Endothelial cell of umbilical vein (primary cell): ENCODE data around the gene AP5S1. TPM values are rescaled to one million over a fixed set of nuclear protein-coding genes. Genes with fewer than 3 reads are reported as not detected.

Experiments used
- BruUV-seq: library from RNA; stranded (reverse); fragments of 400-500 nt; replicated peaks from 2 replicates; lab custom pipeline; 2021; lab: Mats Ljungman, UMichigan
- CTCF ChIA-PET: fragments of 300-600, 350-600 bp; sonication (Branson Sonifier 250); formaldehyde crosslinking; loops from one replicate; lab custom pipeline; 2021; ENCODE audit warnings: antibody characterized with exemption, inconsistent platforms; lab: Charles Lee
- POLR2A ChIA-PET: fragments of 300-600, 350-600 bp; sonication (Branson Sonifier 250); formaldehyde crosslinking; loops from one replicate; lab custom pipeline; 2021; ENCODE audit warnings: antibody characterized with exemption, inconsistent platforms; lab: Charles Lee
- DNase-seq: peaks from one replicate; pipeline ENCODE4 v3.0.0-alpha.2; 2011; ENCODE audit warnings: low read depth, low spot score
- FAIRE-seq: peaks from 2 replicates; lab custom pipeline; 2011; peaks lifted over from hg19 to GRCh38; lab: Jason Lieb, UNC
- H2AFZ ChIP-seq: 2 replicates; pipeline ENCODE4 v1.6.0; 2012; ENCODE audit warnings: low read depth, low read length, control low read depth, inconsistent platforms
- H3K27ac ChIP-seq: 2 replicates; pipeline ENCODE4 v1.5.1; 2011; ENCODE audit warnings: low read depth, mild to moderate bottlenecking, control low read depth, low read length, moderate library complexity; ENCODE audit not compliant: insufficient read depth
- H3K27me3 ChIP-seq, 2 experiments: 2 replicates each; pipeline versions ENCODE4 v1.6.0 to v1.6.1; 2011; ENCODE audit warnings: low read length in 2 of 2, mixed read lengths in 1 of 2; ENCODE audit not compliant: control insufficient read depth in 2 of 2, insufficient read depth in 2 of 2
- H3K36me3 ChIP-seq, 2 experiments: 2 replicates in 1 of 2; 3 replicates in 1 of 2; pipeline ENCODE4 v1.5.1; 2011; ENCODE audit warnings: low read length in 2 of 2, mild to moderate bottlenecking in 1 of 2, moderate library complexity in 1 of 2; ENCODE audit not compliant: control insufficient read depth in 2 of 2, insufficient read depth in 2 of 2; ENCODE audit errors: extremely low read depth in 1 of 2
- H3K4me1 ChIP-seq: 3 replicates; pipeline ENCODE4 v1.5.1; 2011; ENCODE audit warnings: mild to moderate bottlenecking, low read length; ENCODE audit not compliant: control insufficient read depth, insufficient read depth; ENCODE audit errors: extremely low read depth
- H3K4me2 ChIP-seq: 2 replicates; pipeline ENCODE4 v1.6.1; 2011; ENCODE audit warnings: low read length, control low read depth, mixed read lengths; ENCODE audit not compliant: insufficient read depth
- H3K4me3 ChIP-seq, 3 experiments: fragments of 200-600 bp in 1 of 3; sonication (generic), shearing (Covaris generic) in 1 of 3; replicated peaks in 1 of 3; 2 replicates each; pipeline ENCODE4 v1.5.1; 2011 to 2016; ENCODE audit warnings: control low read depth in 3 of 3, low read length in 3 of 3, mild to moderate bottlenecking in 2 of 3, inconsistent platforms in 1 of 3, low read depth in 1 of 3, moderate library complexity in 1 of 3; ENCODE audit not compliant: insufficient read depth in 1 of 3
- H3K79me2 ChIP-seq: 2 replicates; pipeline ENCODE4 v1.6.0; 2012; ENCODE audit warnings: low read length, inconsistent platforms; ENCODE audit not compliant: control insufficient read depth, insufficient read depth
- H3K9ac ChIP-seq: replicated peaks from 2 replicates; pipeline ENCODE3; 2011; ENCODE audit warnings: low read length, control low read depth; ENCODE audit not compliant: insufficient read depth; ENCODE audit errors: extremely low read depth
- H3K9me1 ChIP-seq: replicated peaks from 3 replicates; pipeline ENCODE4 v1.6.0; 2011; ENCODE audit warnings: mild to moderate bottlenecking, low read length; ENCODE audit not compliant: control insufficient read depth, insufficient read depth; ENCODE audit errors: extremely low read depth
- H3K9me3 ChIP-seq: replicated peaks from 2 replicates; pipeline ENCODE4 v1.5.1; 2012; ENCODE audit warnings: low read length, inconsistent platforms; ENCODE audit not compliant: control insufficient read depth, insufficient read depth
- H4K20me1 ChIP-seq: replicated peaks from 2 replicates; pipeline ENCODE3; 2011; ENCODE audit warnings: mild to moderate bottlenecking, low read length; ENCODE audit not compliant: control insufficient read depth, insufficient read depth; ENCODE audit errors: extremely low read depth
- CTCF ChIP-seq, 2 donors: IDR thresholded peaks; 1 replicate in 1 of 2; 2 replicates in 1 of 2; pipeline ENCODE4 v1.5.1; 2011; ENCODE audit warnings: low read length in 2 of 2, mild to moderate bottlenecking in 2 of 2, moderate library complexity in 2 of 2, control low read depth in 1 of 2, inconsistent platforms in 1 of 2, low read depth in 1 of 2; ENCODE audit not compliant: insufficient read depth in 1 of 2; ENCODE audit errors: extremely low read depth in 1 of 2
- EZH2 ChIP-seq: IDR thresholded peaks from 2 replicates; pipeline ENCODE4 v1.6.1; 2012; ENCODE audit warnings: borderline replicate concordance, low read depth, mild to moderate bottlenecking, moderate library complexity, low read length, inconsistent platforms; ENCODE audit not compliant: severe bottlenecking
- FOS ChIP-seq: IDR thresholded peaks from 2 replicates; pipeline ENCODE4 v1.6.1; 2011; ENCODE audit warnings: mild to moderate bottlenecking, low read length, moderate library complexity, borderline replicate concordance; ENCODE audit not compliant: insufficient read depth
- GATA2 ChIP-seq: IDR thresholded peaks from 2 replicates; pipeline ENCODE4 v1.7.0; 2011; ENCODE audit warnings: low read depth, mild to moderate bottlenecking, moderate library complexity, mixed read lengths, low read length; ENCODE audit not compliant: insufficient read length, insufficient read depth
- JUN ChIP-seq: IDR thresholded peaks from 2 replicates; pipeline ENCODE4 v1.6.1; 2011; ENCODE audit warnings: borderline replicate concordance, low read depth; ENCODE audit not compliant: insufficient read length, insufficient read depth
- MYC ChIP-seq: IDR thresholded peaks from one replicate; pipeline ENCODE4 v1.6.1; 2011; ENCODE audit warnings: mild to moderate bottlenecking, low read depth, low read length
- POLR2A ChIP-seq: IDR thresholded peaks from 2 replicates; pipeline ENCODE4 v1.6.1; 2012; ENCODE audit warnings: low read depth, mild to moderate bottlenecking, control low read depth, low read length
- POLR2AphosphoS5 ChIP-seq: IDR thresholded peaks from 2 replicates; pipeline ENCODE4 v1.6.1; 2012; ENCODE audit warnings: low read depth, mild to moderate bottlenecking, control low read depth, low read length, moderate library complexity; ENCODE audit not compliant: insufficient read depth
- dilution Hi-C: fragments of 300-500 bp; cut with MboI; formaldehyde crosslinking; loops from one replicate; pipeline ENCODE4 v1.15.0; 2019; ENCODE audit warnings: low sequenced_read_pairs; ENCODE audit not compliant: extremely low pct_ligation_motif_present
- intact Hi-C: fragments of 100-400 bp; cut with micrococcal nuclease; formaldehyde crosslinking; loops from one replicate; pipeline ENCODE4 v1.10.0; 2022
- polyA plus RNA-seq, 4 experiments: library from polyadenylated mRNA; depleted of rRNA in 3 of 4; stranded (reverse) in 3 of 4; unstranded in 1 of 4; fragments of >200 nt; gene quantifications; 2 replicates each; pipeline versions ENCODE4 v1.2.1 to v1.2.3, GENCODE V29; 2011 to 2012; ENCODE audit warnings: missing spikeins in 1 of 4
- total RNA-seq: library from RNA; stranded (reverse); gene quantifications from 2 replicates; pipeline ENCODE4 v1.2.3, GENCODE V29; 2021
- TF ChIP-seq, protein P1 (sequence below): IDR thresholded peaks from 2 replicates; pipeline ENCODE4 v1.6.1; 2011; ENCODE audit not compliant: insufficient read depth, insufficient read length

The AP5S1 gene
- total and polyA plus RNA-seq, 2 donors (not counting 3 experiments of a cell fraction or from before 2014, with no cell fraction given), result 15.7 to 22.0 TPM

DNA sequence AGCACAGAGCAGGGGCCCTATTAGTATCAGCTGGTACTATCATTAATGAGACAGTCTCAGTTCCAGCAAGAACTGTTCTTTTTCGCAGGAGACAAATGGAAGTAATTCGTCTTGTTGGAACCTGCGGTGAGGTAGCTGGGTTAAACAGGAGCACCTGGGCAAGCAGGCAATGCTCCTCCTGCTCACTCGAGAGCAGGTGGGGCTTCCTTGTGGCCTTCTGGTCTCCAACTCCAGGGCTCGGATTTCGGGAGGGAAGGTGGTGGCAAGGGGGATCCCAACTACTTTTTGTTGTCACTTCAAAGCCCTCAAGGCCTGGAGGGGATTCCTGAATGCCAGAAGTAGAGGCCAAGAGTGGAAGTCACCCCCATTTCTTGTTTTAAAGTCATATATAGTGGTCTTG, 37.8 kb upstream of the AP5S1 start:
- H3K9me1 ChIP-seq, result no peaks in the 10 kb centered on the region
- FAIRE-seq, result no peak
- H3K79me2 ChIP-seq, result peaks cover 31% of the 10 kb centered on the region
- H3K4me1 ChIP-seq, result peaks cover 29% of the 10 kb centered on the region
- peaks cover 8 to 19% of the 10 kb centered on the region in 2 experiments for H3K27me3 ChIP-seq
- intact Hi-C loops, result no loop called here
- no peak overlapping the region for H3K4me2 ChIP-seq
- TF ChIP-seq POLR2AphosphoS5, result no peak
- CTCF ChIA-PET, result interaction anchor here (7.6 kb wide), 1 partner anchor 36 kb away, joined by 214 read pairs; the partner anchor contains the start of gene AP5S1
- no peaks in the 10 kb centered on the region for H4K20me1 ChIP-seq
- dilution Hi-C loops, result no loop called here
- H3K27ac ChIP-seq, result no peak overlapping the region
- H3K9me3 ChIP-seq, result no peaks in the 10 kb centered on the region
- H2AFZ ChIP-seq, result no peak overlapping the region
- POLR2A ChIA-PET, result no interaction called here
- H3K4me3 ChIP-seq, result no peak overlapping the region
- no TSS peak for BruUV-seq
- no peak overlapping the region for H3K9ac ChIP-seq
- DNase-seq, result no peak
- H3K36me3 ChIP-seq, result peaks cover 0 to 5% of the 10 kb centered on the region in 2 experiments

GRCh38 chr20:3783068-3783489, 37.3 kb upstream of the AP5S1 start:
- no peak for DNase-seq
- Histone ChIP-seq H3K36me3 (peaks cover 0 to 5% of the 10 kb centered on the region in 2 experiments), H2AFZ (no peak overlapping the region), H3K79me2 (peaks cover 31% of the 10 kb centered on the region), H3K9me1 (no peaks in the 10 kb centered on the region), H4K20me1 (no peaks in the 10 kb centered on the region), H3K27me3 (peaks cover 8 to 18% of the 10 kb centered on the region in 2 experiments), H3K9ac (no peak overlapping the region), H3K4me3 (no peak overlapping the region), H3K27ac (no peak overlapping the region), H3K9me3 (no peaks in the 10 kb centered on the region), H3K4me1 (peaks cover 25% of the 10 kb centered on the region), H3K4me2 (no peak overlapping the region)
- dilution Hi-C loops, result no loop called here
- FAIRE-seq, result no peak
- POLR2A ChIA-PET, result no interaction called here
- intact Hi-C loops, result no loop called here
- TF ChIP-seq, protein P1, sequence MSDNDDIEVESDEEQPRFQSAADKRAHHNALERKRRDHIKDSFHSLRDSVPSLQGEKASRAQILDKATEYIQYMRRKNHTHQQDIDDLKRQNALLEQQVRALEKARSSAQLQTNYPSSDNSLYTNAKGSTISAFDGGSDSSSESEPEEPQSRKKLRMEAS, result no peak
- TF ChIP-seq GATA2 (no peak), POLR2AphosphoS5 (no peak), MYC (no peak), JUN (no peak), EZH2 (no peak), POLR2A (no peak), CTCF (IDR thresholded peaks at IDR 0.05; ENCODE audit: extremely low read depth in 1 of 2, insufficient read depth in 1 of 2, low read depth in 1 of 2, low read length in 2 of 2) (no peak), FOS (no peak)
- CTCF ChIA-PET, result interaction anchor here (7.6 kb wide), 1 partner anchor 36 kb away, joined by 214 read pairs; the partner anchor contains the start of gene AP5S1
- BruUV-seq, result no TSS peak
